Limb (tissue), 2 donors: ENCODE measurements around the gene PARD6G.
"Not testable (repeated sequence)": the region's sequence is repeated elsewhere in the genome, so short reads cannot be mapped to it uniquely, and the experiment has no call there.

Experiments used
- DNase-seq, 2 donors: peaks; one replicate each; pipeline ENCODE4 v3.0.0-alpha.2; 2016; ENCODE audit errors: extremely low spot score in 2 of 2

PARD6G gene

DNA sequence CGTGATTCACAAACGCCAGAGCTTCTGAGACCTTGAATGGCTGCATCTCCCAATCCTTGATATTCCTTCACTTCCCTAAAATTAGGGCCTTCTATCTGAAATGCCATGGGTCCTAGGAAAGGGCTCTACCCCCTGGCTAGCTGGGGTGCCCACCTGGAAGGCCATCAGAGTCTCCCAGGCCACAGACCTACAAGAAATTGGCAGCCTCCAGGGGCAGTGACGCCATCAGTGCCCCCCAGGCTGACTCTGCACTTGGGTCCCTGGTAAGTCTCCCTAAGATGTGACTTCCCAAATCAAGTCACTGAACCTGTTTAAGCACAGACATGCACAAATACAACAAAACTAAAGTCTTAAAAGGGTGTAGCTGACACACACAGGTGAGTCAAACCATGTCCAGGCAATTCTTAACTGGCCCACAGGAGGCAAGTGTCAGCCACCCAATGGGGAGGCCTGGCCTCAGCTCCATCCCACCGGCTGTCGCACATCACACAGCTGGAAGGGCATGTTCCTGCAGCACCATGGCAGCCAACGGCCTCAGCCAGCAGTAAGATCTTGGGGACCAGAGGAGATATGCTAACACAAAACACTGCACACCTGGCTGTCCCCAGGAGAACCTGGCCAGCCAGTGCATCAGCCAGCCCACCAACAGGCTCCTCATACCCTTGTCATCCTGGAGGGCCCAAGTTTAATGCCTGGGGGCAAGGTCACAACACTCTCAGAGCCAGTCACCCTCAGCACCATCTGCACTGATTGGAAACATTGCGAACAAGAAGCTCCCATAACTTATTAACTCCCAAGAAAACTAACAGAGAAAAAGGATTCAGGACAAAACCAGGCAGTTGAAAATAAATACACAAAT, 5.2 kb downstream of the PARD6G start:
- DNase-seq, result no peak

DNA sequence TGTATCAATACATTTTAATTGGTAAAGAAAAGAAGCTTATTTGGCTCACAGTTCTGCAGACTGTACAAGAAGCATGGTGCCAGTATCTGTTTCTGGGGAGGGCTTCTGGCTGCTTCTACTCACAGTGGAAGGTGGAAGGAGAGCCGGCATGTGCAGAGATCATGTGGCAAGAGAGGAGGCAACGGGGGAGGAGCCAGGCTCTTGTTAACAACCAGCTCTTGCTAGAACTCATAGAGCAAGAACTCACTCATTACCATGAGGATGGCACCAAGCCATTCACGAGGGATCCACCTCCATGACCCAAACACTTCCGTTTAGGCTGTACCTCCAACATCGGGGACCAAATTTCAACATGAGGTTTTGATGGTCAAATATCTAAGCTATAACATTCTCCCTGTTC, 7.5 kb downstream of the PARD6G start:
- DNase-seq, result no peak

DNA sequence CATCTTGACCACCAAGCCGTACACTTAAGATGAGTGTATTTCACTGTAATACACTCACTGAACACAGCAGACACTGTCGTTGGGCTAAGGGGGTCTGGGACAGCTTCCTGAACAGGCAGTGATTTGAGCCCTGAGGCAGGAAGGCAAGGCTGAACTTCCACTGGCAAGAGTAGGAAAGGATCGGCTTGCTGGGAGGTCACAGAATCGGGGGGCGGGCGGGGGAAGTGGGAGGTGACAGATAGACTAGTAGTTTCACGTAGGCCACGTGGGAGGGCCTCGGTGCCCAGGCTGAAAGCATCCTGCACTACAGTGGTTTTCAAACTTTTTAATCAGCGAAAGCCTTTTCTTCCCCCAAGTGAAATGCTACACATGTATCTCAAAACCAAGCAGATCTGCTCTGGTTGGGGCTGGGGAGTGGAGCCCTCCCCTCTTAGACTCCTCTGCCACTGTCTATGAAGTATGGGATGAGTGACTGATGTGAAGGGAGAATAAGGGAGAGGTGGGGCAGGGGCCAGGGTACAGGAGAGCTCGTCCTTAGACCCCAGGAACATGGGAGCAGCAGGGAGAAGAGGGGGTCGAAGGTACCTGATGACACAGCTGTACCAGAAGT, 8.6 kb downstream of the PARD6G start:
- DNase-seq, result no peak

DNA sequence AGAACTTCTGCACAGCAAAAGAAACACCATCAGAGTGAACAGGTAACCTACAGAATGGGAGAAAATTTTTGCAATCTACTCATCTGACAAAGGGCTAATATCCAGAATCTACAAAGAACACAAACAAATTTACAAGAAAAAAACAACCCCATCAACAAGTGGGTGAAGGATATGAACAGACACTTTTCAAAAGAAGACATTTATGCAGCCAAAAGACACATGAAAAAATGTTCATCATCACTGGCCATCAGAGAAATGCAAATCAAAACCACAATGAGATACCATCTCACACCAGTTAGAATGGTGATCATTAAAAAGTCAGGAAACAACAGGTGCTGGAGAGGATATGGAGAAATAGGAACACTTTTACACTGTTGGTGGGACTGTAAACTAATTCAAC, 9.8 kb downstream of the PARD6G start:
- DNase-seq, result not testable (repeated sequence)

DNA sequence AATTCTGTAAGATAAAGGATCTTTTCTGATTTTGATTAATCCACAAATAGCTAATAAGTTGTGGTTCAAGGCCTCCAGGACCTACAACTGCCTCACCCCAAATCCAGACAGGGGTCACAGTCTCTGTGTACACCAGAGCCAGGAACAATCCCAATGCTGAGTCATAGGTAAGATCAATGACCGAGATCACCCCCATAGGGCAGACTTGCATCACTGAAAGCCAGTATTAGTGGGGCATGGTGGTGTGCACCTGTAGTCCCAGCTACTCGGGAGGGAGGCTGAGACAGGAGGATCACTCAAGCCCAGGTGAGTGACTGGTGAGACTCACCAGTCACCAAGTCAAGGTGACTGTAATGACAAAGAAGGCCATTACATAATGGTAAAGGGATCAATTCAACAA, 12.9 kb downstream of the PARD6G start:
- DNase-seq, result no peak

DNA sequence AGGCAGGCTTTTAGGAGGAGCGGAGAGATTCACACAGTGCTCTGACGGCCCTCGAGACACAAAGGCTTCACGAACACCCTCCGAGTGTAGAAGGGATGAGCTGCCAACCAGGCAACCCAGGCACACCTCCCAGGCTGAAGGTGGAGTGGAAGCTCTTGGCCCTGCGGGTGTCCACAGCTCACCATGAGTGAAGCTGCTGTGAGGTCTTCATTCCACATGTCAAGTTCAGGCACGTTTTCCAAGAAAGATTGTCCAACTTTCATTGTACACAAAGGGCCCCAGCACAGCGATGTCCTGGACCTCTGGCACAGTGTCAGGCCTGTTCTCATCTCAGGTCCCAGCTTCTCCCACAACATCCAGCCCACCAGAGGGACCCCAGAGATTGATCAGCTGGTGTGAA, 13.4 kb downstream of the PARD6G start:
- no peak for DNase-seq

DNA sequence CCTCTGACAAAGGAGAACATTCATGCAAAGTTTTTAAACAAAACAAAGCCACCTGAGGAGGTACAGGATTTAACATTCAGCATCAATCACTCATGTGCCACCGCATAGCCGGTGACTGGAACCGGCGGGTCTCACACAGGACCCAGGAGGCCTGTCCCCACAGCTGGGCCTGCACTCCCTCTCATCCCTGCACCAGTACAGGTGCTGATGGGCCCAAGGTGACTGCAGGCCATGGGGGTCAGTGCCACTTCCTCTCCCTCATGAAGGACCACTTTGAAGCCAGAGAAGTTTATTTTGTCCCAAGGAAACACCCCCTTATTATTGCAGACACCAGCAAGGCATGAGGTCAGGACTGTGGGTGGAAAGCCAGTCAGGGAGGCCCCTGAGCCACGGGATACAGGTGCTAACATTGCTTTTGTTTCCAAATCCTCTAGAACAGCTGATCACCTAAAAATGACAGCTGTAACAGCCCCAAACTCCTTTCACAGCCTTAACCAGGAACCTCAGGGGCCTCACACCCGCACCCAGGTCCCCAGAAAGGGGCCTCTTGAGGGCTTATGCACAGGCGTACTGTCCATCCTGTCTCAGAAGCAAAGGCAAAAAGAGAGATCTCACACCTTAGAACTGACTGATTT, 14.0 kb downstream of the PARD6G start:
- no peak for DNase-seq

DNA sequence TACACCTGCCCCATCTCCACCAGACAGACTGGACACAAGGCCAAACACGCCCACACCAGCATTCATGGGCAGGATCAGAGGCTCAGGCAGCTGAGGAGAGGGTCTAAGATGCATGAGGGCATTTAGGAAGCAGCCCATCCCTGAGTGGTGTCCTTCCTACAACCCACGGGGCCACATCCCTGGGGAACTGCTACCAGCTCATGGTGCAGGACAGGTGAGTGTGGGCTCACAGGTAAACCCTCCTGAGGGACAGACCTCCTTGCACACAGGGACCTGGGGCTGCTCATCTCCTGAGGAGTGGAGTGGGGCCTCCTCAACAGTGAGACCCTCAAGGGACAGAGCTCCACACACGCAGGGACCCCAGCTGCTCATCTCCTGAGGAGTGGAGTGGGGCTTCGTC, 14.6 kb downstream of the PARD6G start:
- DNase-seq, result no peak

DNA sequence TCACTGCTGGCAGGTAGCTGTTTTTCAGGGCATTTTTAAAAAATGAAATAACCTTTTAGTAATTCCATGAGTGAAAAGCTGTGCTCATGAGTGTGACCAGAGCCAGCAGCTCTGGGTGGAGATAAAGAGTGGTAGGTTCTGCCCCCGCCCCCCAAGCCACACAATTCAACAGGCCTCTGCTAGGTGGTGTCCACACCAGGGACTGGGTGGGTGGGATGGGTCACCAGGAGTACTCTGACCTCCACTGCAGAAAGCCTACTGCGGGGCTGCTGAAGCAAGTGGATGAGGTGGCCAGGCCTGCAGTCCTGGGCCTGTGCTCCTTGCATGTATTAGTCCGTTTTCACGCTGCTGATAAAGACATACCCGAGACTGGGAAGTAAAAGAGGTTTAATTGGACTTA, 15.3 kb downstream of the PARD6G start:
- no peak for DNase-seq

DNA sequence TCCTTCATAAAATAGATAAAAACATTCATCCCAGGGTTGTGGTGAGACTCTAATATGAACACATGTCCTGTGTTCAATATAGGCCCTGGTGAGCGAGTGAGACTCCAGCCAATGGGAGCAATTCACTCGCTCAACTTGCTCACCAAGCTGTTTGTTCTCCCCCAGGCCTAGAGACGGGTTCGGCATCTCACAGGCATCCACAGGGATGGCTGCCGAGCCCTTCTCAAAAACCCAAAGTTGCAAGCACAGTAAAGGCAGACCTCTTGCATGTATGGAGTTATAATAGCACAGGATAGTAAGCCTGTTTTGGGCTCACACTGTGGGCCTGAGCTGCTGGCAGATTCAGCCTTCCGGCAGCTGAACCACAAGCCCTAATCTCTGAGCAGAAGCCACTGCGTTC, 15.7 kb downstream of the PARD6G start:
- DNase-seq, result no peak

DNA sequence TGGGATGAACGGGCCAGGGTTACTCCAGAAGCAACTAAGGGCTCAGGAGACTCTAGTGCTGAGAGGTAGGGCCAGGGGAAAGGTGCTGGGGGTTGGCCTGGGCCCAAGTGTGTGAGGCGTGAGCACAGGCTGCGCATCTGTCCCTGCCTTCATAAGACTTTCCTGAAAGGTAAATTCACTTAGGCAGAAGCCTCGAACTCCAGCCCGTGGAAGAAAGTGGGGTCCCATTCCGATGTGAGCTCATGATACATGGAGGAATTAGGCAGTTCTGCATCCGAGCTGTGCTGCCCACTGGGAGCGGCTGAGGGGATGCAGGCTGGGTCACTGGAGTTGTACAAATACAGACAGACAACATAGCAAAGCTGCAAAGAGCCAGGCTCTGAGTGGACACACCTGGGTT, 16.2 kb downstream of the PARD6G start:
- DNase-seq, result no peak

DNA sequence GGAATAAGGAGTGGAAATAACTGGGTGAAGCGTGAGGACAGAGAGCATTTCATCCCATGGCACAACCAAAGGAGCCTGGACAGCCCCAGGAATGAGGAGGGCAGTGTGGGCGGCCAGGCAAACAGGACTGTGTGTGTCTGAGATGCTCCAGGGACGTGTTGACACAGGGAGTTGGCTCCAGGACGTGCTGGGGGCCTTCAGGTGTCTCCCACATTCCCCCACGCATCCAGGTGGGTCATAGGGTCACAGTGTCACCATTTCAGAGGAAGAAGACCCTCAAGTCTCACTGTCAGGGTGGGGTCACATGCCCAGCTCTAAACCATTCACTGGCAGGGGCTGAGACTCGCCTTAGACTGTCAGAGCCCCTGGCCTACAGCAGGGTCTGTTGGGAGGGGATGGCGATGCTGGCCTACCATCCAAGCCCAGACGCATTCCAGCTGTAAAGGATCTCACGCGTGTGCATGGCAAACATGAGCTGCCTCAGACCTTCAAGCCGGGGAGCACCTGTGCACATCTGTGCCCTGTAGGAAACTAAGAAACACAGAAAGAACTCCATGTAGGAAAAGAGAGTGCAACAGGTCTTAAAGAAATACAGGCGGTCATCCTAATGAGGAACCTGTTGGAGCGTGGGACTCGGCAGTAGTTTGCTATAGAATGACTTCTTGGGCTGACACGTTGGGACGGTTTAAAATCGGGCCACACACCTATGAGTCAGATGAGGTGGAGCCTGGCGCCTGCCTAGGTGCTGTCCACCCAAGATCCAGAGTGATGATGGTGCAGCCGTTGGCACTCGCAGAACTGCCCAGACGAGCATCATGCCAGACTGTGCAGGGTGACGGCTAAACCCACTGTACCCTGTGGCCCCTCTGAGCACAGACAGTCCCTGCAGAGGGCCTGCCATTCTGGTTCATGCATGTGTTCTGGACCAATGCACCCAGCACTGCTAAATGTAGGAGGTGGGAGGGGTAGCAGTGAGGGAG, 17.3 kb downstream of the PARD6G start:
- no peak for DNase-seq

DNA sequence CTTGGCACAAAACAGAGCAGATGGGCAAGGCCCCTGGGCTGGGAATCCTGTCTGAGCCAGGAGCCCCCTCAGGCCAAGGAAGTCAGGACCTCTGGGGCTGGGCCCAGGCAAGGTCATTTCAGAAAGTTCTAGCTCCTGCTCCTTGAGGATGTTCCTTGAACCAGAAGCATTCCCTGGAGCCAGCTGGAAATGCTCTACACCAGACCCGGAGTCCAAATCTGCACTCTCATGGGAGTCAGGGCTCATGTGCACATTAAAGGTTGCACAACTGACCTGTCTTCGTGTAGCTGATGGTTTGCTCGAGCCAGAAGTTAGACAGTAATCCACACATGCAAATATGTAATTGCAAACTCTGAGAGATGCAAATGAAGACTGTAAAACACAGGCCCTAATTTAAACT, 18.0 kb downstream of the PARD6G start:
- DNase-seq, result no peak

DNA sequence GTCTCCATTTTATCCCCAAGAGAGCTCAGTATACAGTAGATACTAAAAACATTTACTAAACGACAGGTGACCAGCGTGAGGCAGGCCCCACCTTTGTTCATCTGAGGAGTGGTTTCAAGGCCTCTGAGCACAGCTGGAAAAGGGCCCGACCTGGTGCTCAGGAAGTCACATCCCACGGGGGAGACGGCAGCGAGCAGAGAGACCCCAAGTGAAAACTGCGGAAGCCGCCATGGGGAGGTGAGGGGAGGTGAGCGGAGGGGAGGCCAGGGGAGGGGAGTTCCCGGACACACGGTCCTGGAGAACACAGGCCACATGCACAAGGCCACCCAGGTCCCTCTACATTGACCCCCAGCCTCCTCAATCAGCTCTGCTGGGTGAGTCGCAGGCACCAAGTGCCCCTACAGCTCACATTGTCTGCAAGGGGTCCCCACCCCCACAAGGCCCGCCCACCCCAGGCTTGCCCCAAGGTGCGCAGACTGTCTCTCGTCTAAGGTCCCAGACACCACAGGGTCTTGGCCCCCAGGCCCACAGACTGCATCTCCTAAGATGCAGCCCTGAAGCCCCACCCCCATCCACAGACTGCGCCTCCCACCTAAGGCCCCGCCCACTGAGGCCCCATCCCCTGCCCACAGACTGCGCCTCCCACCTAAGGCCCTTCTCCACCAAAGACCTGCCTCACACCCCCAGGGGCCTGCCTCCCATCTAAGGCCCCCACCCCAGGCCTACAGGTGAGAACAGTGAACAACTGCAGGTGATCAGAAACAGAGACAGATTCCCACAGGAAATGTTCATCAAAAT, 19.1 kb downstream of the PARD6G start:
- DNase-seq, result no peak

DNA sequence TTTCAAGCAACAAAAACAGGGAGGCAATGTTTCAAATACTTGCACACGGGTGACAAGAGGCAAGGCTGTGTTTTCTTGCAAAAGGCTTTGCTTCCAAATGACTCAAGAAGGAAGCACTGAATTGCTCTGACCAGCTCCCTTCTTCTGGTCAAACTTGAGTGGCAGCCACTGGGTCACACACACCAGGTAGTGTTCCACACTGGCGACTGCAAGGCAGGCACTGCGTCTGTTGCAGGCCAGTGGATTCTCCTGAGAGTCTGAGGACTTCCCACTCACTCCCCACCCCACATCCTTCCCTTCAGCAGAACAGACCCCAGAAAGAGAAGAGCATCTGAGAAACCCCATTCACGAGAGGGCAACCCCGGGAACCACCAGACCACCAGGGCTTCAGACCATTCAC, 19.8 kb downstream of the PARD6G start:
- no peak for DNase-seq

DNA sequence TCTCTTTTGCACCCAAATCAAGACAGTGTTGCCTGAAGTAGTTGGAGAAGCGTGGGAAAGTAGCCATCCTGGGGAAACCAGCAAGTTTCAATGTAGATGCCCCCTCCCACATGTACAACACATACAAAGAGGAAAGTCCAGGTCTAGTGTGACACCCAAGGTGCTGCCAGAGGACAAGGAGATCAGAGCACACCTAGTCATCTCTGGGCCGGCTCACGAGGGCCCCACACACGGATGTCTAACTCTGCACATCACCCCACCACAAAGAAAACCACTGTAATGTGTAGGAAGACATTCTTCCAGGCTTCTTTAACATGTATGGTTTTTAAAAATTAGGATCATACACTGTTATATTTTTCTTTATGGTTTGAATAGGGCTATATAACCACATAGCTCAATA, 21.6 kb downstream of the PARD6G start:
- DNase-seq, result no peak

DNA sequence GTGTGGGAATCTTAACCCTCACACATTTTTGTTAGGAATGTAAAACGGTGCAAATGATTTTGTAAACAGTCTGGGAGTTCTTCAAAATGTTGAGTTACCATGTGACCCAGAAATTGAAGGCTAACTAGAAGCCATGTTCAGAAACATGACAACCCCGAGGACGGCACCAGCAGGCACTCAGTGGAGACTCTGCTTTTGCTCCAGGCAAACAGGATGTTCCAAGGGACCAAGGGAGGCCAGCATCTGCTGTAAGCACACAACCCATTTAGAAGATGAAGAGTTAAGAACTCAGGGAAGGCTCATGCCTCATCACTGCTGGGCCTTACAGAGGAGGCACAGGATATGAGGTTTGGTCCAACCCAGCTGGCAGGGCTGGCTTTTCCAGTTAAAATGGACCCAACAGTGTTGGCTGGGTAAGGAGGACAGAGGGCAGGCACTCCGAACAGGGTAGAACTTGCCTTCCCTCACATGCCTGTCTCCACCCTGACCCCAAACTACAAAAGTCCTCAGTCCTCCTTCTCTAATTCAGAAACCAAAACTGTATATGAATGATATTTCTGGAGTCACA, 23.6 kb downstream of the PARD6G start:
- DNase-seq, result no peak

DNA sequence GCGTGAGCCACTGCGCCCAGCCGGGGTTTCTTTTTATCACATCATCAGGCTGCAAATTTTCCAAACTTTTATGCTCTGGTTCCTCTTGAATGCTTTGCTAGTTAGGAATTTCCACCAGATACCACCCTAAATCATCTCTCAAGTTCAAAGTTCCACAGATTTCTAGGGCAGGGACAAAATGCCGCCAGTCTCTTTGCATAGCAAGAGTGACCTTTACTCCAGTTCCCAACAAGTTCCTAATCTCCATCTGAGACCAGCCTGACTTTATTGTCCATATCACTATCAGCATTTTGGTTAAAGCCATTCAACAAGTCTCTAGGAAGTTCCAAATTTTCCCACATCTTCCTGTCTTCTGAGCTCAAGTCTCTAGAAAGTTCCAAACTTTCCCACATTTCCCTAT, 27.8 kb downstream of the PARD6G start:
- DNase-seq, result not testable (repeated sequence)

DNA sequence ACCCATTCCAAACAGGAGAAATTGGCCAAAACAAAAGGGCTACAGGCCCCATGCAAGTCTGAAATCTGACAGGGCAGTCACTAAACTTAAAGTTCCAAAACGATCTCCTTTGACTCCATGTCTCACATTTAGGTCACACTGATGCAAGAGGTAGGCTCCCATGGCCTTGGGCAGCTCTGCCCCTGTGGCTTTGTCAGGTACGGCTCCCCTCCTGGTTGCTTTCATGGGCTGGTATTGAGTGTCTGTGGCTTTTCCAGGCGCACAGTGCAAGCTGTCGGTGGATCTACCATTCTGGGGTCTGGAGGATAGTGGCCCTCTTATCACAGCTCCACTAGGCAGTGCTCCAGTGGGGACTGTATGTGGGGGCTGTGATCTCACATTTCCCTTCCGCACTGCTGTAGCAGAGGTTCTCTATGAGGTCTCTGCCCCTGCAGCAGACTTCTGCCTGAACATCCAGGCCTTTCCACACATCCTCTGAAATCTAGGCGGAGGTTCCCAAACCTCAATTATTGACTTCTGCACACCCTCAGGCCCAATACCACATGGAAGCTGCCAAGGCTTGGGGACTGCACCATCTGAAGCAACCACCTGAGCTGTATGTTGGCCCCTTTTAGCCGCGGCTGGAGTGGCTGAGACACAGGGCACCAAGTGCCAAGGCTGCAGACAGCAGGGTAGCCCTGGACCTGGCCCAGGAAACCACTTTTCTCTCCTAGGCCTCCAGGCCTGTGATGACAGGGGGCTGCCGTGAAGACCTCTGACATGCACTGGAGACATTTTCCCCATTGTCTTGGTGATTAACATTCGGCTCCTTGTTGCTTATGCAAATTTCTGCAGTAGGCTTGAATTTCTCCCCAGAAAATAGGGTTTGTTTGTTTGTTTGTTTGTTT, 28.7 kb downstream of the PARD6G start:
- DNase-seq, result no peak
